NCI-H1417 (cell line): ENCODE measurements around the gene TIE1.

Experiments
- DNase-seq, 3 experiments: peaks; one replicate each; lab custom pipeline; 2025; lab: John Stamatoyannopoulos, UW

The TIE1 gene

DNA sequence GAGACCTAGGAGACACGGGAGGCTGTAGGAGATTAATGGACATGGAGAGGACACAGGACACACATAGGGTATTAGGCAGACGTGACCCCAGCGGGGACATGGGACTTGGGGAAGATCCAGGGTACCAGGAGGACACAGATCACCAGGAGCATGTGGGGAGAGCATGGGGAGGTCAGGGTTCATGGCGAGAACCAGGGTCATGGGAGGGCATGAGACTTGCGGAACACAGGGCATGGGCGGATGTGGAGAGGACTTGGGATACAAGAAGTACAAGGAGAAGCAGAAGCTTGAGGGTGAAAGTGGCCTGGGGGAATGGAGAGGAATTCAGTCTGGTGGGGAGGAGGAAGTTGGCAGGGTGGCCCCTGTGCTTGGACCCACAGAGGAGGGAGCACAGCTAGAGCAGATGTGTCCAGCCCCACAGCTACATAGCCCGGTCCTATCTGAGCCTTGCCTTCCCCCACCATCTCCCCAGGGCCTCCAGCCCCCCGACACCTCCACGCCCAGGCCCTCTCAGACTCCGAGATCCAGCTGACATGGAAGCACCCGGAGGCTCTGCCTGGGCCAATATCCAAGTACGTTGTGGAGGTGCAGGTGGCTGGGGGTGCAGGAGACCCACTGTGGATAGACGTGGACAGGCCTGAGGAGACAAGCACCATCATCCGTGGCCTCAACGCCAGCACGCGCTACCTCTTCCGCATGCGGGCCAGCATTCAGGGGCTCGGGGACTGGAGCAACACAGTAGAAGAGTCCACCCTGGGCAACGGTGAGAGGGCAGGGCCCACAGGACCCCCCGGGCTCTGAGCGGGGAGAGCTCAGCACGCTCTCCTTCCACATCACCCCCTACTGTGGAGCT, 12.1 kb downstream of the TIE1 start:
- DNase-seq: no peak

- DNase-seq: no peak
Observed at GRCh38 chr1:43313771-43314170, 13.0 kb downstream of the TIE1 start.

- DNase-seq: no peak
Observed at GRCh38 chr1:43314233-43314632, 13.5 kb downstream of the TIE1 start.

DNA sequence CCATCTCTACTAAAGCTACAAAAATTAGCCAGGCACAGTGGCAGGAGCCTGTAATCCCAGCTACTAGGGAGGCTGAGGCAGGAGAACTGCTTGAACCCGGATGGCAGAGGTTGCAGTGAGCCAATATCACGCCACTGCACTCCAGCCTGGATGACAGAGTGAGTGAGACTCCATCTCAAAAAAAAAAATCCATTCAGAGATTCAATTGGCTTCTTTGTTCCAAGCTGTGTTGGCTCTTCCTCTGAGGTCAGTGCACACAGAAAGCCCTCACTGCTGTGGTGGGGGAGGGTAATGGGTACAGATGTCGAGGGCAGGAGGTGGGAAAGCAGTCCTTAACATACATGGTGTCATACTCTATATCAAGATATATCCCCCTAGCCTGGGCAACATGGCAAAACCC, 14.7 kb downstream of the TIE1 start:
- no peak for DNase-seq

DNA sequence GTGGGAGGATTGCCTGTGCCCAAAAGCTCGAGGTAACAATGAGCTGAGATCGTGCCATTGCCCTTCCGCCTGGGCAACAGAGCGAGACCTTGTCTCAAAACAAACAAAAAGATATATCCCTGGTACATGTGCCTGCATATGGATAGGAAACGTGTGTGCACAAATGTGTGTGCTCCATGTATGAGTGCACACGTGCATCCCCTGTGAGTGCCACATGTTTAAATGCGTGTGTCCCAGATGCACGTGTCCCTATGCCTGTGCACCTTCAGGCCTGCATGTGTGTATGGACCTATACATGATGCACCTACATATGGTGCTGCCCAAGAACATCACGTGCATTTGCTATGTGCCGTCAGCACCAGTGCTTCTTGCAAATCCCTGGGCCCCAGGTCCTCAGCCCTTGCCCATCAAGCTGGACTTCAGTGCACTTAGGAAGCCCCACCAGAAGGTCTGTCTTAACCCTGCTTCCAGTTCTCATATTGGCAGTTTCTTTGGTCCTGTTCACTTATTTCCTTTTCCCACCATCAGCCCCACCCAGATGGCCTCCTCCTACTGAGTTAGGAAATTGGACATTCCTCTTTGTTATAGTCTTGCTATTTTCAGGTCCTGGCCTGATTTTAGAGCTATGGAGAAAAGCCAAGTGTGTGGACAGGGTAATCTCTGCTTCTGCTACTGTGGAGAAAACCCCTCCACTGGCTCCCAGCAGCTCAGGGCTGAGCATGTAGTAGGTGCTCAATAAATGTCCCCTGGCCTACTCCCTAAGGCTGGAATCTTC, 15.4 kb downstream of the TIE1 start:
- no peak for DNase-seq

GRCh38 chr1:43316738-43317520, 16.1 kb downstream of the TIE1 start:
- no peak for DNase-seq

- DNase-seq: no peak
Observed at GRCh38 chr1:43317817-43318471, 17.2 kb downstream of the TIE1 start.

DNA sequence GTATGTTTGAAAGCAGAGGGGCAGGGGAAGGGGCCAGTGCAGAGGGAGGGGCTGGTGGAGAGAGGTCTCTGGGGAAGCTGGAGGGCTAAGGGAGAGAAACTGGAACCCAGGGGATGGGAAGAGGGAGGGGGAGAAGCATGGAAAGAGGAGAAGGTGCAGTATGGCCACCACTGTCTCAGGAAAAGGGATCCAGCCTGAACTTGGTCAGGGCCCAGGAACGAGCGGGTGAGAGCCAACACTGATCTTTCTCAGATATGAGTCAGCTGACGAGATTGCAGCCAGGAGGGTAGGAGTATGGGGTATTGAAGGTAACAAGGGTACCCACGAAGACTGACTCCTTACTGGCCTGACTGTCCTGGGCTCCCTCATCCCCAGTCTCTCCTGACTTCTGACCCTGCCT, 18.0 kb downstream of the TIE1 start:
- no peak for DNase-seq

DNA sequence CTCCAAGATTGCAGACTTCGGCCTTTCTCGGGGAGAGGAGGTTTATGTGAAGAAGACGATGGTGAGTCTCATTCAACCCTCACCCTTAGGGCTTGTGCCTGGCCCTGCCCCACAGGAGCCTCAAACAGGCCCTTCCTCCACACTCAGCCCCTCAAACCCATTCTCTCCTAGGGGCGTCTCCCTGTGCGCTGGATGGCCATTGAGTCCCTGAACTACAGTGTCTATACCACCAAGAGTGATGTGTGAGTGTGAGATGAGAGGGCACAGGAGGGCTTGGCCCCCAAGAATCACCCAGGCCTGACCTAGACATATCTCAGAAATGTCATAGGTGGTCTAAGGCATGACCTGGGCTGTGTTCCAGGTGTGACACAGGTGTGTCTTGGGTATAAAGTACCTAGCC, 18.5 kb downstream of the TIE1 start:
- DNase-seq: no peak

GRCh38 chr1:43319766-43320165, 19.0 kb downstream of the TIE1 start:
- DNase-seq: no peak

DNA sequence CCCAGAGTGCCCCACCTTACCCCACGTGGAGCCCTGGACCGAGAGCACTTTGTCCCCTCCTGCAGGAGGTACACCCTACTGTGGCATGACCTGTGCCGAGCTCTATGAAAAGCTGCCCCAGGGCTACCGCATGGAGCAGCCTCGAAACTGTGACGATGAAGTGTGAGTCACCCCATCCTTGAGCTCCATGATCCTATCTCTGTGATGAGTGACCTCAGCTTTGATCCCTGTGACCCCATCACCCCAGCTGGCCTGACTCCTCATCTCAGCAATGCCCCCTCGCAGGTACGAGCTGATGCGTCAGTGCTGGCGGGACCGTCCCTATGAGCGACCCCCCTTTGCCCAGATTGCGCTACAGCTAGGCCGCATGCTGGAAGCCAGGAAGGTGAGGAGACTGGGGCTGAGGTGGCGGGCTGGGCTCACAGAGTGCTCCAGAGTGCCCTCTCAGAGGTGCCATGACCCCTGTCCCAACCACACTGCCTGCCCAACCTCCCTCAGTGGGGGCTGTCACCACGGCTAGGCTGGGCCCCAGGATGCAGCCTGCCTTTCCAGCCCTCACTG, 20.6 kb downstream of the TIE1 start:
- DNase-seq: no peak

- DNase-seq: no peak
Observed at GRCh38 chr1:43322506-43322905, 21.7 kb downstream of the TIE1 start.

DNA sequence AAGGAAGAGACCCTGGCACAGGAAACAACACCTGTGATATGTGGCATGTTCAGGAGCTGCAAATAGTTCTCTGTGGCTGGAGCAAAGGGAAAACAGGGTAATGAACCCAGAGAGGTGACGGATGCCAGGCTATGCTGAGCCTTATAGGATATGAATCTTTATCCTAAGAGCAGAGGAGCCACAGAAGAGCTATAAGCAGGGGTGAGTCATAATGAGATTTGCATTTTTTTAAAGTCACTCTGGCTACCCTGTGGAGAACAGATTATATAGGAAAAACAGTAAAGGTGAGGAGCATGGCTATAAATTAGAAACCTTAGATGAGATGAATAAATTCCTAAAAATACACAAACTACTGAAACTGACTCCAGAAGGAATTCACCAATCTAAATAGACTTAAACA, 24.0 kb downstream of the TIE1 start:
- DNase-seq: no peak

DNA sequence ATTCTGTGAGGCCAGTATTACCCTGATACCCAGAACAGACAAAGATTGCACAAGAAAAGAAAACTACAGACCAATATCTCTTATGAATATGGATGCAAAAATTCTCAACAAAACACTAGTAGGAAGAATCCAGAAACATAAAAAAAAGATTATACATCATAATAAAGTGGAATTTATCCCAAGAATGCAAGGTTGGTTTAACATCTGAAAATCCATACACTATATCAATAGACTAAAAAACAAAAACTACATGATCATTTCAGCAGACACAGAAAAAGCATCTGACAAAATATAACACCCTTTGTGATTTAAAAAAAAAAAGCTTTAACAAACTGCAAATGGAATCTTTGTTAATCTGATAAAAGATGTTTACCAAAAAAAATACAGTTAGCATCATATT, 24.6 kb downstream of the TIE1 start:
- no peak for DNase-seq

DNA sequence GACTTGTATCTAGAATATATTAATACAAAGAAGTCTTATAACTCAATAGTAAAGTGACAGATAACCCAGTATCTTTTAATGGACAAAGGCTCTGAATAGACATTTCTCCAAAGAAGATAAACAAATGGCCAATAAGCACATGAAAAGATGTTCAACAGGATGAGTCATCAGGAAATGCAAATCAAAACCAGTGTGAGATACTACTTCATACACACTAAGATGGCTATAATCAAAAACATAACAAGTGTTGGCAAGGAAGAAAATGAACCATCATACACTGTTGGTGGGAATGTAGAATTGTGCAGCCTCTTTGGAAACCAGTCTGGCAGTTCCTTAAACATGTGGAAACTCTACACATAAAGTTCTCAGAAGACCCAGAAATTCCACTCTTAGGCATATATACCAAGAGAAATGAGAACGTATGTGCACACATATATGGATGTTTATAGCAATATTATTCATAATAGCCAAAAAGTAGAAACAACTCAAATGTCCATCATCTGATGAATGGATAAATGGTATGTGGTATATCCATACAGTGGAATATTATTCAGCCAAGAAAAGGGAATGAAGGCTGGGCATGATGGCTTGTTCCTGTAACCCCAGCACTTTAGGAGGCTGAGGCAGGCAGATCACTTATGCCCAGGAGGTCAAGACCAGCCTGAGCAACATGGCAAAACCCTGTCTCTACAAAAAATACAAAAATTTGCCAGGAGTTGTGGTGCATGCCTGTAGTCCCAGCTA, 26.9 kb downstream of the TIE1 start:
- no peak for DNase-seq

DNA sequence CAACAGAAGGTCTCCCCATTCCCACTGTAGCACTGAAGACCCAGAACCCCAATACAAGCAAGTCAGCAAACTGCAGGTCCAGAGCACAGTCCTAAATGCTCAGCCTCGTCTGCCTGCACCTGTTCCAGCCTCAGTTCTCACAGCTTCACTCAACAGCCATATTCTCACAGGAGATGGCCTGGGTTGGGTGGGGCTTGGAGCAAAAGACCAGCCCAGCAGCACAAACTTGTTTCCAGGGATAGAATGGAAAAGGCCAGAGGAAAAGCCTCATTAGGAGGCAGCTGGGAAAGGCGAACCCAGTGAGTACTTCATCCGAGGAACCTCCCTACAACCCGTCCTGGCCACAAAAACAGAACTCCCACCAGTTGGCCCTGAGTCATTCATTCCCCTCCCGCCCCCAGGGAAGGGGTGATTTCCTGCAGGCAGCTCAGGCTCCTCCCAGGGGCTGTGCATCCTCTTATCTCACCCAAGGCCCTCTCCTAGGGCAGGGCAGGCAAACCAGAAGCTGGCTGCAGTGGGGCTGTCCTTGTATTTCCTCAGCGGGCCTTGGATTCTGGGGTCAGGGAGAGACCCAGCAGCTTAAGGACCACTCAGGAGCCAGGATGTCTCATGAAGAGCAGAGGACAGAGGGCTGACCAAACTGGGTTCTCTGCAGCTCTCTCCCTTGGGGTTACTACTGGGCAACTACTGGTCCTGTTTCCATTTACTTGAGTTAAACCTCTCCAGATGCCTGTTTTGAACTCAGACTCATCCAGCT, 29.4 kb downstream of the TIE1 start:
- no peak for DNase-seq

DNA sequence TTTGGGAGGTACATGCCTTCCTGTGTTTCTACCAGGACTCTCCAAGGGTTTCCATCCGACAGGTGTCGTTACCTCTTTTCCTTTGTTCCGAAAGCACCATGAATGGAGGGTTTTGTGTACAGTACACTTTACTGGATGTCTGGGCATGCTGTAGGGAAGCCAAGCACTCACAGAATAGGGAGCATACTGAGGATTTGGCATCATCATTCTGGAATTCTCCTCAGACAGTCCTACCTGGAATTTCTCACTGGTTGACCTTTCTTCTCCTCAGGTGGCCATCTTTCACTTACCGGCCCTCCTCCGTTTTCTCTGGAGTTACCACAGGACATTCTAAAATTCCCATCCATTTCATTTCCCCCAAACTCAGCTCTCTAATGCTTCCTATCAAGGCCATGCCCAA, 30.9 kb downstream of the TIE1 start:
- no peak for DNase-seq

- DNase-seq: no peak
Observed at GRCh38 chr1:43334453-43335205, 33.8 kb downstream of the TIE1 start.

DNA sequence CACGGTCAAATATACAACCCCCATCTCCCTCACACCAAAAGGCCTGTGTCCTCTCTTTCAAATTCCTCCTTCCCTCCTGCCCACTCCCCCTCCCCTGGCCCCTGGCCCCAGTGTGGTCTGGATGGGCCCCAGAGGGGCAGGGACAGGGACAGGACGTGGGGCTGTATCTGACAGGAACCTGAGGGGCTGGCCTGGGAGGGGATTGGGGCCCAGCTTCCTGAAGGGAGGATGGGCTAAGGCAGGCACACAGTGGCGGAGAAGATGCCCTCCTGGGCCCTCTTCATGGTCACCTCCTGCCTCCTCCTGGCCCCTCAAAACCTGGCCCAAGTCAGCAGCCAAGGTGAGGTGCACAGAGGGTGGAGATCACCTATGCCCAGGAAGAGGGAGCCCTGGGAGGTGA, 36.8 kb downstream of the TIE1 start, which contains the start of gene MPL:
Gene MPL (plus strand): TSS at position 231 of the 400 bp plus-strand sequence. CDS start 31 bp downstream, at position 262.
- DNase-seq: no peak
